BLaER1 treated with 17β-estradiol and CSF1 and Interleukin-3, amounts not matched to agents 10 nM and 100 nM (cell line): ENCODE data around the gene SHROOM4.

Experiments used
- H3K27ac ChIP-seq, 11 experiments: shearing (Covaris generic); formaldehyde crosslinking; 2 replicates each; pipeline ENCODE4 v1.8.1; 2022
- H3K27me3 ChIP-seq, 11 experiments: shearing (Covaris generic); formaldehyde crosslinking; 2 replicates each; pipeline ENCODE4 v1.8.1; 2022
- H3K36me3 ChIP-seq, 11 experiments: shearing (Covaris generic); formaldehyde crosslinking; 2 replicates each; pipeline ENCODE4 v1.8.1; 2022
- H3K4me1 ChIP-seq, 10 experiments: shearing (Covaris generic); formaldehyde crosslinking; 2 replicates each; pipeline ENCODE4 v1.8.1; 2022
- H3K4me2 ChIP-seq, 11 experiments: shearing (Covaris generic); formaldehyde crosslinking; 2 replicates each; pipeline ENCODE4 v1.8.1; 2022
- H3K4me3 ChIP-seq, 10 experiments: shearing (Covaris generic); formaldehyde crosslinking; 2 replicates each; pipeline ENCODE4 v1.8.1; 2022
- H3K9ac ChIP-seq, 11 experiments: shearing (Covaris generic); formaldehyde crosslinking; 2 replicates each; pipeline ENCODE4 v1.8.1; 2022
- H3K9me3 ChIP-seq, 11 experiments: shearing (Covaris generic); formaldehyde crosslinking; replicated peaks in 1 of 11; 2 replicates each; pipeline ENCODE4 v1.8.1; 2022
- H4K20me1 ChIP-seq, 11 experiments: shearing (Covaris generic); formaldehyde crosslinking; 2 replicates each; pipeline ENCODE4 v1.8.1; 2022
- Cebpa-rat ChIP-seq, 11 experiments: shearing (Covaris generic); IDR thresholded peaks; 2 replicates each; pipeline ENCODE4 v1.8.1; 2022

Gene SHROOM4

DNA sequence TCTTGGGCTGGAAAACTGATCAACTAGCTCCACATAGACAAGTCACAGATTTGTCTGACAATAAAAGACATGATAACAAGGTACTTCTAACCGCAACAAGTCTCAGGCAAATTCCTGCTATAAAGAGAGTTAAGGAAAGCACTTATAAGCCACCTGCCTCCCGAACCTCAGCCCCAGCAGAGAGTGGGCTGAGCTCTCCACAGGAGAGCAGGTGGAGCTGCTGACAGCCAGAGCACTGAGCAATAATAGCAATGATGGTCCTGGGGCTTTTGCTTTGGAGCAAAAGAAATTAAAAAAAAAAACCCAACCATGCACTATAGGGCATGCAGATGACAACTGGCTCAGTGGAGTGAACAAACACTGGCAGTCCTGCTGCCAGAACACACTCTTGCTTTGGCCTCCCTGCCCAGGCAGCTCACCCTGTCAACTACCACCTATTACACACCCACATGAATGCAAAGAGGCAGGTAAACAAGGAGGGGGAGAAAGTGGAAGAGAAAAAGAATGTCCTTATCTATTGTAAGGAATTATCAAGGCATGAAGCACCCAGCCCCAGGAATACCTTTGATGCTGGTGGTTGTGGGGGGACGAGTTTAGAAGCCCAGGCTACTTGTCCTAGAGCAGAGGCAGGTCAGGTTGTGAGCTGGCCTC lies 207.6 kb downstream of the SHROOM4 start:
- Histone ChIP-seq H3K9ac (no peak overlapping the region), H3K4me1 (peaks cover 0 to 6% (median 0%) of the 10 kb centered on the region in 10 experiments; a peak in 2 of 20 replicates), H3K36me3 (no peaks in the 10 kb centered on the region), H4K20me1 (no peaks in the 10 kb centered on the region; a peak in 1 of 22 replicates), H3K27me3 (peaks cover 72 to 93% (median 89%) of the 10 kb centered on the region in 11 experiments), H3K9me3 (peaks cover 0 to 14% (median 0%) of the 10 kb centered on the region in 11 experiments; a peak in 3 of 22 replicates), H3K4me3 (no peak overlapping the region), H3K27ac (no peak overlapping the region), H3K4me2 (no peak overlapping the region)
- TF ChIP-seq Cebpa-rat (IDR thresholded peaks at IDR 0.05) = no peak

DNA sequence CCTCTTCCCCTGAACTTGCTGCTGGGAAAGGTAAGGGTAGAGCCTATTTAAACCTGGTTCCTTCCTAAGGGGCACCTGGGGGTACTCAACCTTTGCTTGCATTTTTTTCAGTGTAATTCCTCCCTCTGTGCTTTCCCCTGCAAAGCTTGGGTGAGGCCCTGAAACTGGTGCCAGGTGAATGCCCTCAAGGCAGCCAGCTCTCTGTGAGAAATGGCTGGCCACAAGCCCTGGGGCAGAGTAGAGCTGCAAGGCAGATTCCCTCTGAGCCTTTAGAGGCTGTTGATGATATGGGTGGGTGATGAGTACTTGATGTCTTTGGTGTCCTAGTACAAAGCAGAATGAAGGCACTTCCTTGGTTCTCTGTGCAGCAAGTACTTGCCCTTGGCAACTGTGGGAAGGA lies 217.9 kb downstream of the SHROOM4 start:
- H3K4me2 ChIP-seq = no peak overlapping the region
- H3K4me3 ChIP-seq = no peak overlapping the region
- no peaks in the 10 kb centered on the region for H3K36me3 ChIP-seq
- no peak overlapping the region for H3K27ac ChIP-seq
- H3K9me3 ChIP-seq = no peaks in the 10 kb centered on the region; a peak in 1 of 22 replicates
- H3K27me3 ChIP-seq = peaks cover 67 to 99% (median 93%) of the 10 kb centered on the region in 11 experiments
- H3K4me1 ChIP-seq = no peaks in the 10 kb centered on the region
- TF ChIP-seq Cebpa-rat (IDR thresholded peaks at IDR 0.05) = no peak
- H4K20me1 ChIP-seq = peaks cover 0 to 4% (median 0%) of the 10 kb centered on the region in 11 experiments; a peak in 3 of 22 replicates
- H3K9ac ChIP-seq = no peak overlapping the region

DNA sequence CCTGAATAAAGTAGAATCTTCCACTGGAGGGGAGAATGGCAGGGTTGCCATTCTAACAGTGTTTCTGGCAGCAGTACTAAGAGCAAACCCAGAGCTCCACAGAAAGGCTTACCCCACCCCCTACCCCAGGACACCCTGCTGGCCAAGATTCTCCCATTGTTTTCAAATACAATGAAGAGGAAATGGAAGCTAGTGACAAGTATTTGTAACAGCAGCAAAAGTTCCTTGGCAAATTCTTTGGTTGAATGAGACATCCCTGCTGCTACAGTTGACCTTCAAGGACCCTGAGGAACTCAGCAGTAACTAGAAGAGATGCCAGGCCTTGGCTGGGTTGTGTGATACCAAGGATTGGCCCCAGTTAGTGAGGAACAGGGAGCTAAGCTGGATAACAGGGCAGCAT lies 219.2 kb downstream of the SHROOM4 start:
- Histone ChIP-seq H3K4me3 (no peak overlapping the region), H3K9me3 (peaks cover 0 to 8% (median 5%) of the 10 kb centered on the region in 11 experiments; a peak in 10 of 22 replicates), H3K27me3 (peaks cover 58 to 96% (median 88%) of the 10 kb centered on the region in 11 experiments), H3K27ac (no peak overlapping the region), H3K9ac (no peak overlapping the region), H3K4me1 (no peaks in the 10 kb centered on the region), H3K36me3 (no peaks in the 10 kb centered on the region), H3K4me2 (no peak overlapping the region), H4K20me1 (peaks cover 0 to 4% (median 0%) of the 10 kb centered on the region in 11 experiments; a peak in 3 of 22 replicates)
- TF ChIP-seq Cebpa-rat (IDR thresholded peaks at IDR 0.05) = no peak

DNA sequence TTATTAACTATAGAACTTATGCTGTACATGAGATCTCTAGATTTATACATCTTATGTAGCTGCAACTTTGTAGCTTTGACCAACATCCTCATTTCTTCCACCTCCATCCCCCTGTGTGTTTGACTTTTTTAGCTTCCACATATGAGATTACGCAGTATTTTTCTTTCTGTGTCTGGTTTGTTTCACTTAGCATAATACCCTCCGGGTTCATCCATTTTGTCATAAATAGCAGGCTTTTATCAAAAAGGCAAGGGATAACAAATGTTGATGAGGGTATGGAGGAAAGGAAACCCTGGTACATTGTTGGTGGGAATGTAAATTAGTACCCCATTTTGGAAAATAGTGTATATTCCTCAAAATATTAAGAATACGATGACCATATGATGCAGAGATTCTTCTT lies 227.0 kb downstream of the SHROOM4 start:
- TF ChIP-seq Cebpa-rat (IDR thresholded peaks at IDR 0.05) = no peak
- H3K27ac ChIP-seq = no peak overlapping the region
- peaks cover 66 to 94% (median 85%) of the 10 kb centered on the region in 11 experiments for H3K27me3 ChIP-seq
- no peaks in the 10 kb centered on the region for H3K4me1 ChIP-seq
- H4K20me1 ChIP-seq = no peaks in the 10 kb centered on the region; a peak in 1 of 22 replicates
- H3K36me3 ChIP-seq = no peaks in the 10 kb centered on the region
- no peak overlapping the region for H3K4me2 ChIP-seq
- H3K9ac ChIP-seq = no peak overlapping the region
- H3K4me3 ChIP-seq = no peak overlapping the region
- peaks cover 0 to 23% (median 9%) of the 10 kb centered on the region in 11 experiments; a peak in 17 of 22 replicates for H3K9me3 ChIP-seq

DNA sequence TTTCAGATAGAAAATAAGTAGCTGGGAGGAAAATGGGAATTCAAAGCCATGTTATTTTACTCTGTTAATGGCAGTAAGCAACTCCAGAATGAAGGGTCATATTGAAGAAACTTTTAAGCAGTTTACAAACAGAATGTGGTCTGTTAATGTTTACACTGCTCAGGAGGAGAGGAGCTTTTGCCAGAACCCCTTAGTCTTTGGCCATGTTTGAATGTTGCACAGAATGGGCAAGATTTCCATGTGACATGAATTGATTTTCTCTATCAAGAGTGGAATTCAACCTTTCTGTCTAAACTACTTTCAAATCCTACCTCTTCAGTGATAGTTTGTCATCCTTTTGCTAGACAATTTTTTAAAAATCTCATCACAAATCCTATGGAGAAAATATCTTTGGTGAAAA lies 227.6 kb downstream of the SHROOM4 start:
- no peaks in the 10 kb centered on the region; a peak in 1 of 22 replicates for H4K20me1 ChIP-seq

GRCh38 chrX:50581405-50581804 lies 232.6 kb downstream of the SHROOM4 start:
- H3K9ac ChIP-seq = no peak overlapping the region
- peaks cover 0 to 17% (median 11%) of the 10 kb centered on the region in 11 experiments; a peak in 18 of 22 replicates for H3K9me3 ChIP-seq
- no peak overlapping the region for H3K27ac ChIP-seq
- H3K4me3 ChIP-seq = no peak overlapping the region
- H3K27me3 ChIP-seq = peaks cover 73 to 94% (median 90%) of the 10 kb centered on the region in 11 experiments
- no peak overlapping the region for H3K4me2 ChIP-seq
- no peak for TF ChIP-seq Cebpa-rat (IDR thresholded peaks at IDR 0.05)
- no peaks in the 10 kb centered on the region for H3K4me1 ChIP-seq
- no peaks in the 10 kb centered on the region for H3K36me3 ChIP-seq
- H4K20me1 ChIP-seq = peaks cover 0 to 4% (median 0%) of the 10 kb centered on the region in 11 experiments; a peak in 3 of 22 replicates

More for the DNA sequence above, 227.6 kb downstream of the SHROOM4 start:
- TF ChIP-seq Cebpa-rat (IDR thresholded peaks at IDR 0.05) = no peak
- no peak overlapping the region for H3K9ac ChIP-seq
- H3K4me1 ChIP-seq = no peaks in the 10 kb centered on the region
- H3K4me3 ChIP-seq = no peak overlapping the region
- peaks cover 66 to 95% (median 88%) of the 10 kb centered on the region in 11 experiments for H3K27me3 ChIP-seq
- H3K9me3 ChIP-seq = peaks cover 4 to 24% (median 14%) of the 10 kb centered on the region in 11 experiments; a peak in 20 of 22 replicates
- H3K27ac ChIP-seq = no peak overlapping the region
- H3K4me2 ChIP-seq = no peak overlapping the region
- no peaks in the 10 kb centered on the region for H3K36me3 ChIP-seq

GRCh38 chrX:50579955-50580354 lies 234.0 kb downstream of the SHROOM4 start:
- H4K20me1 ChIP-seq = peaks cover 0 to 4% (median 0%) of the 10 kb centered on the region in 11 experiments; a peak in 4 of 22 replicates
- no peaks in the 10 kb centered on the region for H3K4me1 ChIP-seq
- H3K4me2 ChIP-seq = no peak overlapping the region
- H3K36me3 ChIP-seq = no peaks in the 10 kb centered on the region
- H3K9ac ChIP-seq = no peak overlapping the region
- H3K27me3 ChIP-seq = peaks cover 70 to 93% (median 85%) of the 10 kb centered on the region in 11 experiments
- no peak overlapping the region for H3K27ac ChIP-seq
- TF ChIP-seq Cebpa-rat (IDR thresholded peaks at IDR 0.05) = no peak
- H3K9me3 ChIP-seq = peaks cover 0 to 17% (median 11%) of the 10 kb centered on the region in 11 experiments; a peak in 18 of 22 replicates
- H3K4me3 ChIP-seq = no peak overlapping the region

- Histone ChIP-seq H3K27me3 (peaks cover 70 to 96% (median 87%) of the 10 kb centered on the region in 11 experiments), H3K9me3 (peaks cover 0 to 11% (median 7%) of the 10 kb centered on the region in 11 experiments; a peak in 15 of 22 replicates), H3K27ac (no peak overlapping the region), H4K20me1 (peaks cover 0 to 4% (median 0%) of the 10 kb centered on the region in 11 experiments; a peak in 3 of 22 replicates), H3K9ac (no peak overlapping the region), H3K4me3 (no peak overlapping the region), H3K4me2 (no peak overlapping the region), H3K36me3 (no peaks in the 10 kb centered on the region), H3K4me1 (no peaks in the 10 kb centered on the region)
- no peak for TF ChIP-seq Cebpa-rat (IDR thresholded peaks at IDR 0.05)
Measured at GRCh38 chrX:50577326-50577725, 236.7 kb downstream of the SHROOM4 start.

DNA sequence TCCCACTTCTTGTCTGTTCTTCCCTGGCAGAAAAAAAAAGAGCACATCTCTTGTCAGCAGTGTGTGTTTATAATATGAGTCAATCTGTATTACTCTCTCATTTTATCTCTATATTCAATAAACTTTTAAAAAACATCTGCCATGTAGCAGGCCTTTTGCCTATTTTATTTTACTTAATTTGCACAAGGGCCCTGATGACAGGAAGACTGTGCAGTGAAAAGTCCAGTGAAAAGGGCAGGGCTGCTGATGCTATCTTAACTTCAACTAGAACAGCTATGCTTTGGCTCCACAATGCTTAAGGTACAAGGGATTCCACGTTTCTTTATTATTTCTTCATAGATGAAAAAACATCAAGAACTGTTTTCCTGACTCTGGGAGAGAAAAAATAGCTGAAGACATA lies 246.4 kb downstream of the SHROOM4 start:
- Histone ChIP-seq H3K4me3 (no peak overlapping the region), H3K4me2 (no peak overlapping the region), H3K36me3 (no peaks in the 10 kb centered on the region), H3K9me3 (peaks cover 0 to 20% (median 0%) of the 10 kb centered on the region in 11 experiments; a peak in 6 of 22 replicates), H3K9ac (no peak overlapping the region), H4K20me1 (no peaks in the 10 kb centered on the region), H3K27me3 (peaks cover 60 to 87% (median 81%) of the 10 kb centered on the region in 11 experiments), H3K27ac (no peak overlapping the region), H3K4me1 (no peaks in the 10 kb centered on the region)
- TF ChIP-seq Cebpa-rat (IDR thresholded peaks at IDR 0.05) = no peak
